HG03469 (cell line): ENCODE data around the gene DCC.

ENCODE experiments used
- ATAC-seq: cut with Tn5 transposase; IDR thresholded peaks from one replicate; pipeline ENCODE4 v1.9.1; 2021; ENCODE audit warnings: mild to moderate bottlenecking, moderate library complexity, moderate number of reproducible peaks; ENCODE audit not compliant: unreplicated experiment

DCC gene

DNA sequence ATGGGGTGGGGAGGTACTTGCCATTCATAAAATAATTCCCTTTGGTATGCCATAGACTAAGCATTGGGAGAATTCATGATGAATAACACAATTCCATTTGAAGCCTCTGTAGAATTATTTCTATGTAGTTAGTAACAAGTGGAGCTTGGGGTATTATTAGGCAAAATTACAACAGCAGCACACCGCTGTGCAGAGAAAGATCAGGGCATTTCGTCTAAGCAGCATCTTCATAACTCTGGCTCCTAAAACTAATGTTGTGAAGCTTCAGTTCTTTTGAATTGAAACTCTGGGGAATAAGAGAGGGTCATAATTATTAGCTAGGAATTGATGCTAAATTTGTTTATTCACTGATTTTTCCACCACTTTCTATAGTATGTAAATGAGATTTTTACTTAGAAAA lies 630.7 kb downstream of the DCC start:
- ATAC-seq = no peak

DNA sequence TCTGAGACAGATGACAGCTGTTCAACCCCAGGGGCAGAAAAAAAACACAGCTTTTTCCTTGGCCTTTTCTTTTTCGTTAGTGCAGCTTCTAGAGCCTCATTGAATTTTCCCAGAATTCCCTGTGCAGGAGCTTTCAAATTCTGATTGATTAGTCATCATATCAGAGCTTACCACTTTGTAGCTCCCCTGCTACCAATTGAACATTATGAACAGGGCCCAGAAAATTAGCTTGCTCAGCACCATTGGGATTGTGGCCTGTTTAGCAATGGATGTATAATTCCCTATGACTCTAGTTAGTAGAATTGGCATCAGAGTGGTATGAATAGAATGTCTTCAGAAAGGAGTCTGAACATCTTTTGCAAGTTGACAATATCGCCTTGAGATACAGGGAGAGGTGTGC lies 631.1 kb downstream of the DCC start:
- ATAC-seq = no peak

DNA sequence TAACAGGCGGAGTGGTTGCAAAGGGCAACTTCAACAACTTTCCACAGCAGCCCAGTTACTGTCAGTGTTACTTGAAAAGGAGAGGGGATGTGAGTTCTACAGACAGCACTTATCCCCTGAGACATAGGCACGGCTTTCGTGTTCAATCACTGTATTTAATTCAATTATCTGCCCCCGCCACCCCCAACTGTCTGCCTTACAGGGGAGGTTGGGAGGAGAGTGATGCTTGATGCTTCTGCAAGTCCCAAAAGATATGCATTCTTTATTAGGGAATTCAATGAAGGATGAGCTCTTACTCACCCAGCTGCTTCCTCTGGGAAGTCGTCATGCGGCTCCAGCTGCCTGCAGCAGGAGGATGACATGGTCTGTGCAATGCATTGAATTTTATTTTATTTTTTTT lies 639.9 kb downstream of the DCC start:
- no peak for ATAC-seq

DNA sequence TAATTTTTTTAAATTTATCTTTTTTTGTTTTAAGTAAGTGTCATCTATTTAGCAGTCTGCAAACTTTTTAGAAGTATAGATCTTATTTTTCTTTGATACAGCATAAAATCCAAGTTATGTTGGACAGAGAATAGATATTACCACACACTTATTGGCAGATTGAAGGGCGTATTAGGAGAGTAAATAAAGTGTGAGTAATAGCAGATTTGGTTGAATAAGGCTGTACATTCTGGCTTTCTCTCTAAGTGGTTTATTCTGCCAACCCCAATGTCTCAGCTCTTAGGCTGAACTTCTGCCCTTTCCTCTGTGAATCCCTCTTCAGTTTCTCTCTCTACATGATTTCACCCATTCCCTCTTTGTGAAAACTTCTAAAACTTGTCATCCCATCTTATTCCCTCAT lies 651.2 kb downstream of the DCC start:
- ATAC-seq = no peak

DNA sequence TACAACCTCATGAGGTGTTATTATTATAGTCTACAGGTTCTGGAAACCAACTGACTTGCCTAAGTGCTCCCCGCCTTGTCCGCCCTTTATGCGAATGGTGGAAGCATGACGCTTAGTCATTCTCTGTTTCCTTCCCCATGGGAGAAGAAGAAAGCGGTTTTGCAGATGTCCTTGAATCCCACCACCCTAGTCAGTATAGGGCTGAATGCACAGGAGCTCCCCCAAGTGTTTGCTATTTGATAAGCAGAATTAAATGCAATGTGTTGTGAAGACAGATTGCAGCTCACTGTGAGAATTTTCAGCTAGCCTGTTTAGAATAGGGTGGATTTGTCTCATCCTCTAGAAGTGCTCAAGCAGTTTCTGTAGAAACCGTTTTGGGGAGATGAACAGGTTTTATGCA lies 652.0 kb downstream of the DCC start:
- ATAC-seq = no peak

DNA sequence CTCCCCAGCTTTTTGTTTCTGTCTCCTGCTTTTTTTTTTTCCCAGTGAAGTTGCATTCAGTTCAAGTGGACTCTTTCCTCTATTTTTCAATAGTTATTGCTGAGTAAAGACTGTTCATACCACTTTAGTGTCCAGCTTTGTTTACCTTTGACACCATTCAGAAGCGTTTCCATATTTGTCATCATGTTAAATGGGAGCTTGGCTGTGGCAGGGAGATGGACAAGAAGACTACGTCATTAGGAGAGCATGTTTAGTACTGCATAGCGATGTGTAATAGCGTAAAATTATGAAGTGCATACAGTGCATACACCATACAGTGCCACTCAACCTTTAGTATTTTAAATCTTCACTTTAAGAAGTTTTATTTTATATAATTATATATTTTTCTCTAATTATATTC lies 655.9 kb downstream of the DCC start:
- no peak for ATAC-seq

DNA sequence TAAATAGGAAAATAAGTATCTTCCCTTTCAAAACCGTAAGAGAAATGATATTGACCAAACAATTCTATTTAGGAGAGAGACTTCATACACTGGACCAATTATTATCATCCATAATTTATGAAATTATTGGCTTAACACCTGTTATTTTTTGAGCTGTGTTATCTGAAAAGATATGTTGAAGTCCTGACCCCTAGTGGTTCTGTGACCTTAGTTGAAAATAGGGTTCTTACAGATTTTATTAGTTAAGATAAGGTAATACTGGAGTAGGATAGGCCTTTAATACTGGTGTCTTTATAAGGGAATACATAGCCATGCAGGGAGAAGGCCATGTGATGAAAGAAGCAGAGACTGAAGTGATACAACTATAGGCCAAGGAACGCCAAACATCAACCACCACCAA lies 659.6 kb downstream of the DCC start:
- ATAC-seq = no peak

DNA sequence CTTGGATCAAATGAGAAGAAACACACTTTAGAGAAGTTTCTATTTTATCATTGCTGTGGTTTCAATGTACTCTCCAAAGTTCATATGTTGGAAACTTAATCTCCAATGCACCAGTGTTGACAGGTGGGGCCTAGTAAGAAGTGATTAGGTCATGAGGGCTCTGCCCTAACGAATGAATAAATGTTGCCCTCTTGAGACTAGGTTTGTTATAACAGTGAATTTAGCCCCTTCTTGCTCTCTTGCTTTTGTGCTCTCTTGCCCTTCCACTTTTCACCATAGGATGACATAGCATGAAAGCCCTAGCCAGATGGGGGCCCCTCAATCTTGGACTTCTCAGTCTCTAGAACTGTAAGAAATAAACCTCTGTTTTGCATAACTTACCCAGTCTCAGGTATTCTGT lies 664.8 kb downstream of the DCC start:
- no peak for ATAC-seq

DNA sequence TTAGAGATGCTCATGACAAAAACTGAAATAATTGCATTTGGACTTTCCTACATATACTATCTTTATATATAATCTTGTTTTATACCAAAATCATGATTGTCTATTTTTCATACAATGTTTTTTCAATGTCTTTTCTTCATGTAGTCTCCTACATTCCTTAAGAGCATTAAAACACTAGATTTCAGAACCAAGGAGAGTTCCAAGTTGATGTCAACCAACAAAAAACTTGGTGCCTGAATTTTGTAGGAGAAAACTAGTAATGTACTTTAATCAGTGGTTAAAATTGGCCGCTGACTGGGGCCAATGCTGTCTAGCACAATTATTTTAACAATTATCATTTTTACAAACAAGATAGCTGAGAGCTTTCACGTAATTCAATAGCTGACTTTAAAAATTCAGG lies 678.8 kb downstream of the DCC start:
- no peak for ATAC-seq

DNA sequence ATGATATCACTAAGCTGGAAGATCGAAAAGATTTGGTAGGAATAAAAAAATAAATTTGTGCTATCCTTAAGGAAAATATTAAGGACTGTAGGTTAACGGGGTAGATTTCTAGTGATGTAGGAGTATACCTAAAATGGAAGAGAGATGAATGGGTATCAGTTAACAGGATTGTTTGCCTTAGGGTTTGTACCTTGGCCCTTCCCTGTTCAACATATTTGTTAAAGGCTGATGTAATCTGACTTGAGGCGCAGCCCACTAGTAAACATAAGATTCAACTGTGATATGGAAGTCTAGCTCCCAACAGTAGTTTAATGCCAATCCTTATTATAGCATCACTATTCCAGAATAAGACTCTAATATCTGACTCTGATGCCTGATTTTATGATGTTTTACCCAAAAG lies 685.2 kb downstream of the DCC start:
- ATAC-seq = no peak

DNA sequence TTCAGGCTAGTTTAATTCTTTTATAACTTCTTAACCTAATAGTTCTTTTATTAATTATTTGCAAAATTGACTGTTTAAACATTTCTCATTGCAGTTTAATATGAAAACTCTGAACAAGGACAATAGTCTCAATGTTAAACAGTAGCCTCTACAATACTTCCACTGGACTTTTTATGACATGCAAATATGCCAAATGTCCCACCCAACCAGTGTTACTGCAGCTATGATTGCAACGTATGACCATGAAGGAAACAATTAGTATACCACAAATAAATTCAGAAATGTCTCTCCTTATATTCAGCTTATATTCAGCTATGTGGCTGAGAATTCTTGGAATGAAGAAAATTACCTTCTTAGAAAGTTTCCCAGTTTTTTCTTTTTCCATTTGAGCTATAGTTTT lies 688.6 kb downstream of the DCC start:
- ATAC-seq = no peak

DNA sequence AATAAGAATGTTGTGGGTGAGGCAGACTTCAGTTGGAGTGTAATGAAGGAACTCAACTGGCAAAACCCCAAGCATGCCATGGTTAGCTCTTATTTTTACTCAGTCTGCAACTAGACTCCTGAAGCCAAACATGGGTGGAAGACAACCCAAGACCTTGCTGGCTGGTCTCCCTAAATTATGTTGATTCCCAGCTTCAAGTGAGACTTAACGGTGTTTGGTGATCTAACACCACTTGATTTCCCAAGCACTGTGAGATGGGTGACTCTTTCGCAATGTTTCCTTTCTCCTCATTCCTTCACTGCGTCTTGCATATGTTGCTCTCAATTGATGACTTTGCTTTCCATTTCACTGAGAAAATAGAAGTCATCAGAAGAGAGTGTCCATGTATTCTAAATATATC lies 693.1 kb downstream of the DCC start:
- ATAC-seq = no peak

DNA sequence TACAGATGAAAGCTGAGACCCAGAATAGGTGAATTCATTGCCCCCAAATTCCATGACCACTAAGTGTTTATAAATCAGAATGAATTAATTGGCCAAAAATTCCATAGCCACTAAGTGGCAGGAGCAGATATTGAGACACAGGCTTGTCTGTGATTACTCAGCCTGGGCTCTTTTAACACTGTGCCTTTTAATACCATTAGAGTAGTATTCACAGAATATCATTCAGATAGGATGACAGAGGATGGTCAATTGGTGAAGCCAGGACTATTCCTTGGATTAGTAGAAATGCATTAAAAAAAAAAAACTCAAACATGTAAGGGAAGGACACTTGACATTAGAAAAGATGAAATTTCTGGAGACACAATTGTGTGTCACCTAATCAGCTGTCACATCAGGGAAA lies 698.6 kb downstream of the DCC start:
- no peak for ATAC-seq

DNA sequence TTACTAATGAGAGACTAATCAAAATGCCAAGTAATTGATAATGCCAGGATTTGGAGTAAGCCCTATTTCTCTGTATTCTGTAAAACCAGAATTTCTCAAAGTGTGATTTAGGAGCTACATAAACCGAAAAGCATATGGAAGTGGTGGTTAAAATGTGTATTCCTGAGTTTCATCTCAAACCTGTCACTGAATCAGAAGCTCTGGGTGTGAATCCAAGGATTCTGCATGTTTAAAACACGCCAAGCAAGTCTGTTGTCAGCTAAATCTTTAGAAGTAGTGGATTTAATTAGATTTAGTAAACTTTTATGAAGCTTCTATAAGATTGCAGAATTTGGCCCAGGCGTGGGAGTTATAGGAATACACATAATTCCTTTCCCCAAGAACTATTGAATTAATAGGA lies 700.3 kb downstream of the DCC start:
- no peak for ATAC-seq

DNA sequence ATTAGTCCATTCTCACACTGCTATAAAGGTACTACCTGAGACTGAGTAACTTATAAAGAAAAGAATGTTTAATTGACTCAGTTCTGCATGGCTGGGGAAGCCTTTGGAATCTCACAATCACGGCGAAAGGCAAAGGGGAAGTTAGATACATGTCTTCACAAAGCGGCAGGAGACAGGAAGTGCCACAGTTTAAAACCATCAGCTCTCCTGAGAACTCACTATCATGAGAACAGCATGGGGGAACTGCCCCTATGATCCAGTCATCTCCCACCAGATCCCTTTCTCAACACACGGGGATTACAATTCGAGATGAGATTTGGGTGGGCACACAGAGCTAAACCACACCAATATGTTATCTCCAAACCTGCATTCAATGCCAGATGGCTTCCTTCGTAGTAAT lies 716.1 kb downstream of the DCC start:
- ATAC-seq = no peak

DNA sequence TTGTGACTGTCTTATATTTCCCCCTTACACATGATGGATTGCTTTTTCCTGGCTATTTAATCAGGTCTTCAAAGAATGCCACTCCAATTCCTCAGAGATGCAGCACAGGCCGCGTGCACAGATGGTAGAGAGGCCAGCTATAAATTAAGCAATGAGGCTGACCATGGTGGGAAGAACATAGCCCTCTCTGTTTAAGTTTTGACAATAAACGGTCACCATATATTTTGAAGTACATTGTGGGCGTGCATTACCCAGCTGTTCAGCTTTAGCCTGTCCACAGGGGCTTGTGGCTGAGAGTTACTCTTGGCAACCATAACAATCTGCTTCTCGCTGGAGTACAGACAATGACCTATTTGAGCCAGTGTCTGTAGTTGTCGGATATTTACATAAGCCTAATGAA lies 730.8 kb downstream of the DCC start:
- ATAC-seq = no peak

DNA sequence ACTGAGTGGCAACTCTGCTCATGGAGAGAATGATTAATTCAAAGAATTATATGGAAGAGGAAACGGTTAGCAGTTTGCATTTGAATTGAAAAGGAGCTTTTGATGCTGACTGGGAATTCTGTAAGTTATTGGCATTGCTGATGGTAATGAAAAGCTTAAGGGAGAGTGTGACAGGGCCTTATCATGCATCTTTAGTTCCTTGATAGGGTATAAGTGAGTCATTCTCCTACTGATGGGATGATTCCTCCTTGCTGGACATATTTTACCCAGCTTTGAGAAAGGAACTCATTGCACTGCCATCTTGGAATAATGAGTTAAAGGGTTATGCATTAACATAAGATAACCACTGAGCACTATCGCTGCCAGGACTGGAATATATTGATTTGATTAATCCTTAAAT lies 740.7 kb downstream of the DCC start:
- ATAC-seq = no peak

DNA sequence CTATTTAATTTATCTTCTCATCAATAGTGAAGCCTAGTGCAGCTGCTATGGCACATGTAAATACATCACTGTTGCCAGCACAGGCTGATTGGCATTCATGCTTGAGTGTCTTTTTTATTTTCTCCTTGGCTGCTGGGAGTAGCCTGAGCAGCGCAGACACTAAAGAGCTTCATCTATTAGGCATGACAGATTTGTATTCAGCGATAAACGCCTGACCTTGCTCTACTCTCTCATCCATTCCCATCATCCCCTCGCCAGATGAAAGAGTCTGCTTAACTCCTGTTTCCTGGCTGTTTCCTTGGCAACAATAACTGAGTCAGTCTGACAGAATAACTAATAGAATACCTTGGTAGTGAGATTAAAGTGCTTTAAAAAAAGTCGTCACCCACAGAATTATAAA lies 753.6 kb downstream of the DCC start:
- ATAC-seq = no peak

DNA sequence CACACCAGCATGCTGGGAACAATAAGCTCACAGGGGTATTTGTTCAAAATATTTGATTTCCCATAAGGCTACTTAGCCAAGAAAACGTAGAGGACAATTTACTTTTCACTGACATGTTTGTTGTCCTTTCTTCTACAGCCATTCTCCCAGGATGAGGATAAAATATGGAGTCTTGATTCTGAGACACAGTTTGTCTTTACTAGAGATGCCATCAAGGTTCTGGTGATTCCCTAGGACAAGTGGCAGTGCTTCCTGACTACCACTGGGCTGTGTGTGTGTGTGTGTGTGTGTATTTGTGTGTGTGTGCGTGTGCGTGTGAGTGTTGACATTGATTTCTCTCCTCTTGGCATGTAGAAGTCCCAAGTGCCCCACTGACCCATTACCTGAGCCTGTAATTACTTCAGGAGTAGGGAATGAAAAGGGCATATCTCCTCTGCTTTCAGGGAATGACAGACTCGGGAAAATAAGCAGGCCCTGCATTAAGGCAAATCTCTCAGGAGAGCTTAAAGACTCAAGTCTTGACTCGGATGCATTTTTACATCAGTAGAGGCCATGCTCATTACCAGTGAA lies 761.6 kb downstream of the DCC start:
- no peak for ATAC-seq

DNA sequence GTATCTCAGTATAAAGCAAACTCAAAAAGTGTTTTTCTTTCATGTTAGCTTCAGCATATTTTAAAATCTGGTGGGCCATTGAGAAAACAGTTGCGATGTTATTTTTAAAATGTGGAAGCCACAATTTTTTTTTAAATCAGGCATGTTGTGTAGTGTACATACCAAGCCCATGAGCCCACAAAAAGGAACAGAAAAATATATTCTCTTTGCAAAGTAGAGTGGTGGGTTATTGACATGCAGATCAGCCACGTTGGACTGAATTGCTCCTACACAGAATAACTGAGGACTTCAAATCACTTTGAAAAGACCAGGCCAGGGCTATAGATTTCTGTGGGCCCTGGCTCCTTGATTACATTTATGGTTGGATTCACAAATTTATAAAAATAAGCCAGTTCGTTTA lies 774.4 kb downstream of the DCC start:
- no peak for ATAC-seq

DNA sequence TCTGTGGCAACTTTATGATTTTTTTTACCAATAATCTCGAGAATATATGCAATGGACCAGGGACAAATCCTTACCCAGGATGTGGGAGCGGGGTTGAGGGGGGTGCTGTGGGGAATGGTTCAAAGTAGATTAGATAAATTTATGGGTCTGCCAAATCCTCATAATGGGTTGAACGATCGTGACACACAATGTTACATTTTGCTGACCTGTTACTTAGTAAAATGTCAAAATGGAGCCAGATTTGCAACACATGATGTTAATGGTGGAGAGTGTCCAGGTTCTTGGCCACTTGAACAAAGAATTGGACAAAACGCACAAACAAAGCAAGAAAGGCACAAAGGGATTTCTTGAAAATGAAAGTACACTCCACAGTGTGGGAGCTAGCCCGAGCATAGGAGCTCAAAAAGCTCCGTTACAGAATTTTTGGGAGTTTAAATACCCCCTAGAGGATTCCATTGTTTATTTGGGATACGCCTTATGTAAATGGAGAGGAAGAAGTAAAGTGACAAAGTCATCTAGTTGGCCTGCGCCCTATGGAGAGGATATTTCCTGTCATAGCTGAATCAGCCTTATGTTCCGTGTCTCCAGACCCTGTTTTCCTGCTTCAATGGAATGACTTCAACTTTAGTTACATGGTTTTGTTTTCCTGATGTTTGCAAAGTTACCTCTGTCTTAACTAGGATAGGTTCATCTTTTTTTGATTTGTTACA lies 776.0 kb downstream of the DCC start:
- no peak for ATAC-seq

DNA sequence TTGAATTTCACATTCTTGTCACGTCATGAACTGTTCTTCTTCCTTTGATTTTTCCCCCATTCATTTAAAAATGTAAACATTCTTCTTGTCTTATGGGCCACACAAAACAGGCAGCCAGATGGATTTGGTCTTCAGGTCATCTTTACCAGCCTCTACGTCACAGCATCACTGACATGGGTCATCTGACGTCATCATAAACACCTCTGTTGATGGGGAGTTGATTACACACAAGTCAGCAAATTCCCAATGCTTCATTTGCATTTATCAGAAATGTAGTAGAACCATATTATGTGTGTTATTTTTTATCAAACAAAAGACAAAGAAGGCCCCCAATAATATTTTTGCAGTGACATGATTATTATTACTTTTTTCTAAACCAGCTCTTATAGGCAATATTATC lies 777.9 kb downstream of the DCC start:
- no peak for ATAC-seq

DNA sequence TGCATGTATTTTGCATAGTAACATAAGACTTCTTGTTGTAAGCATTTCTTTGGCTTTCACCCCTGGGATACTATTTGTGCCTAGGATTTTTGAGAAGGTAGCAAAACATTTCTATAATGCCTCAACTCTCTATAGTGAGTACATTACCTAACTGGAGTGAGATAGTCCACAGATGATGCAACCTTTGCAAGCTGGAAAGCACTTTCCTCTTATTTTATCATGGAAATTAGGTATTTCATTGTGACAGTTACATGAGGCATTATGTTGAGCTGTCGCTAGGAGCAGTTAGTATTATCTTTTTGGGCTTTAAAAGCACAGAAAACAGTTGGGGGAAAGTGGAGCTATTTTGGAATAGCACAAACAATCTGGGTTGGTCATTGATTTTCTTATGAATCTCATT lies 786.2 kb downstream of the DCC start:
- no peak for ATAC-seq
